ENCODE data around the gene SLC25A29.
"Not testable (repeated sequence)": the region's sequence is repeated elsewhere in the genome, so short reads cannot be mapped to it uniquely, and the experiment has no call there.

SLC25A29 gene

GRCh38 chr14:100309028-100309737 lies 2.9 kb upstream of the SLC25A29 start:
- no peak for DNase-seq

- DNase-seq: not testable (repeated sequence)
Measured at GRCh38 chr14:100308427-100308792, 2.2 kb upstream of the SLC25A29 start.

- DNase-seq: no peak
Measured at GRCh38 chr14:100307766-100308426, 1.7 kb upstream of the SLC25A29 start.

DNA sequence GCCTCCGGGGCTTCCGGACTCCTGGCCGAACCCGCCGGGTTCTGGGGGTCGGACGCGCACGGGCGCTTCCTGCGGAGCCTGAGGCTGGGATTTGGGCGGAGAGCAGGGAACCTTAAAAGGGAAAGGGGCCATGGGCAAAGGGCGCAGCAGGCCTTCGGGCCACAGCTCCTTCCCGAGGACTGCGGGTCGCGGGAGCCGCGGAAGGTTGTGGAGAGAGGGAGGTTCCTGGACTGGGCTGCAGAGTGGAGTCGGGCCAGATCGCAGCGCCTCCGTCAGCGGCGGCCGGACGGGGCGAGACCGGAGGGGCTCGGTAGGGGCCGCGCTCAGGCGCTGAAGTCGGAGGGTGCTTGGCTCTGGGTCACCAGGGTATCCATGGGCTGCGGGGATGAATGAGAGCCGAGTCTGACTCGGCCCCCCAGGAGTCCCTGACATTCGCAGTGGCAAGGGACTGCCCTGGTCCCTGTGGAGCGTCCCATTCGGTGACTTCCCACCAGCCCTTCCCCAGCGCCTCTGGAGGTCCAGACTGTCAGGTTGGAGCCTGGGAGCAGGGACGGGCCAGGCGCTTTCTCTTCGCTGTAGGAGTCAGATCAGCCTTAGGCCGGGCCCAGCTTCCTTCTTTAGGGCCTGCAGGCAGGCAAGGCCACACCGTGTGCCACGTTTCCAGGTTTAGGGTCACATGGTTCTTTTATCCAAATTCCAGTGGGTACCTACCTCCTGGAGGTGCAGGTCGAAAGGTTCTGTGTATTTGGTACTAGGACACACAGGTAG lies 938 bp upstream of the SLC25A29 start:
- DNase-seq: no peak

GRCh38 chr14:100305324-100306100 lies 732 bp downstream of the SLC25A29 start:
- no peak for DNase-seq

GRCh38 chr14:100304825-100305323 lies 1.4 kb downstream of the SLC25A29 start:
- DNase-seq: no peak

DNA sequence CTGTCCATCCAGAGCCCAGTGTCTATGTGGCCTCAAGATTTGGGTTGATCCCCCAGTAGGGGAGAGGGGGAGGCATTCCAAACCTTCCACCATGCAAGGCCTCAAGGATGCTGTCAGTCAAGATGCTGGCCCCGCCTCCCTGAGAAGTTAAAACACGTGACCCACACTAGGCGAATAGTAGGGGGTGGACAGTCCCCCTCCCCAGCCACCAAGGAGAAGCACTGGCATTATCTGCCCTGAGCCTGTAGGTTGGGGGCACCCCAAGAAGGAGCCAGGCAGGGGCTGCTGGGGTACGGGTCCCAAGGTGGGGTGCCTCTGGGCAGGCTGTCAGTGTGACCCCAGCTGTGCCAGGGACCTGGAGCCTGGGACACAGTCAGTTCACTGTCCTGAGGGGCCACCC lies 2.3 kb downstream of the SLC25A29 start:
- DNase-seq: no peak

GRCh38 chr14:100303179-100303578 lies 3.1 kb downstream of the SLC25A29 start:
- no peak for DNase-seq

- no peak for DNase-seq
Measured at GRCh38 chr14:100302616-100303015, 3.6 kb downstream of the SLC25A29 start.

GRCh38 chr14:100299238-100299560 lies 7.0 kb downstream of the SLC25A29 start:
- no peak for DNase-seq

DNA sequence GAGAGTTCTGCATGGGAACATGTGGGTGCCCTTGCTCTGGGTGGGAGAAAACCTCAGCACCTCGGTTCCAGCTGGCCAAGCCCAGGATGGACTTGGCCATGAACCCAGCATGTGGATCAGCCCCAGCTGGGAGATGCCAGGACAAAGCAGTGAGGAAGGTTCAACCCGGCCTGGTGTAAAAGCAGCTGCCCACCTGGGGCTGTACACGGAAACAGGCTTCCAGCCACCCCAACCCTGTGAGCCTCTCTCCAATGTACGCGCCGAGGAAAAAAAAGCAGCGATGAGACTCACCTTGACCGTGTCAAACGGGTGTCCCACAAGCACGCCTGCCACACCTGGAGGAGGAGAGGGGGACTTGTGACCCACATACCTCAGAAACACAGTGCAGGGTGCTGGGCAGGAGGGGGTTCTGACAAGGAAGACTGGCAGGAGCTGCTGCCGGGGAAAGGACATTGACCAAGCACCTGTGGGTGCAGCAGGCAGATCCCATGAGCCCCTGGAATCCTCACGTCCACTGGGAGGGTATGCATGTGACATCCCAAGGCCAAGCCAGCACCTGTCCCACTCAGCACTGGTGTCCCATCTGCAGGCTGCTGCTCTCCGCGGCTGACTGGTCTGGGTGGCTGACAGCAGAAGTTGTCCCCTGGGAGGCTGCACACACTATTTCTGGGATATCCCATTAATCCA lies 7.5 kb downstream of the SLC25A29 start:
- DNase-seq: no peak

- DNase-seq: no peak
Measured at GRCh38 chr14:100297320-100298300, 8.6 kb downstream of the SLC25A29 start.

DNA sequence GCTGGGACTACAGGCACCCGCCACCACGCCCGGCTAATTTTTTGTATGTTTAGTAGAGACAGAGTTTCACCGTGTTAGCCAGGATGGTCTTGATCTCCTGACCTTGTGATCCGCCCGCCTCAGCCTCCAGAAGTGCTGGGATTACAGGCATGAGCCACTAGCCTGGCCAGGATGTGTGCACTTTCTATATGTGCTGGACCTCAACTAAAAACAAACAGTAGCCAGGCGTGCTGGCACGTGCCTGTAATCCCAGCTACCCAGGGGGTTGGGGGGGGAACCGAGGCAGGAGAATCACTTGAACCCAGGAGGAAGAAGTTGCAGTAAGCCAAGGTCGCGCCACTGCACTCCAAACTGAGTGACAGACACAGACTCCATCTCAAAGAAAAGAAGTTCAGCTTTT lies 9.5 kb downstream of the SLC25A29 start:
- not testable (repeated sequence) for DNase-seq

DNA sequence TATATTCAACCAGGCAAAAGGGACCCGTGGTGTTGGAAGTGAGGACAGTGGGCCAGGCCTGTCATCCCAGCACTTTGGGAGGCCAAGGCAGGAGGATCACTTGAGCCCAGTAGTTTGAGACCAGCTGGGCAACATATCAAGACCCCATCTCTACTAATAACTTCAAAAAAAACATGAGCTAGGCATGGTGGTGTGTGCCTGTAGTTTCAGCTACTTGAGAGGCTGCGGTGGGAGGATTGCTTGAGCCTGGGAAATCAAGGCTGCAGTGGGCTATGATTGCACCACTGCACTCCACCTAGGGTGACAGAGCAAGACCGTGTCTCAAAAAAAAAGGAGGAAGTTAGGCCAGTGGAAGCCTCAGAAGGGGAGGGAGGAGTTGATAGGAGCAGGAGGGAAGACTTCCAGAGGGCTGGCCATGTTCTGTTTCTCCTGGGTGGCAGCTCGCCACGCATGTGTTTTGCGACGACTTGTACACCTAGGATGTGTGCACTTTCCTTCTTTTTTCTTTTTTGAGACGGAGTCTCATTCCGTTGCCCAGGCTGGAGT lies 10.1 kb downstream of the SLC25A29 start:
- DNase-seq: no peak

GRCh38 chr14:100295376-100296105 lies 10.7 kb downstream of the SLC25A29 start:
- no peak for DNase-seq

DNA sequence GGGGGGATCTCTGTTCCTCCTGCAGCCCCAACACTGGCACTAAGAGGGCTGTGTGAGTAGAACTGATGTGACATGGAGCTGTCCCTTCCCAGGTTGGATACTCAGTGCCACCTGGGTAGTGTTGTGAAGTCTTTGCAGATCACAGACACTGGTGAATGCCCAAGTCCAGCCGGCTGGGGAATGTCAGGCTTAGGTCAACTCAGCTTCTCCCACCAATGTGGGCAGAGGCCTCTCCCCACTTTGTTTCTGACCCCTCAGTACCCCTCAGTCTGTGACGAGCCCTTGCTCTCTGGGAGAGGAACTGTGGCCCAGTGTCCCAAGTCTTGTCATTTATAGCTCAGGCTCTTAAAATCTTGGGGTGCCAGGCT lies 11.3 kb downstream of the SLC25A29 start:
- no peak for DNase-seq

- DNase-seq: no peak
Measured at GRCh38 chr14:100294213-100294962, 11.9 kb downstream of the SLC25A29 start.

DNA sequence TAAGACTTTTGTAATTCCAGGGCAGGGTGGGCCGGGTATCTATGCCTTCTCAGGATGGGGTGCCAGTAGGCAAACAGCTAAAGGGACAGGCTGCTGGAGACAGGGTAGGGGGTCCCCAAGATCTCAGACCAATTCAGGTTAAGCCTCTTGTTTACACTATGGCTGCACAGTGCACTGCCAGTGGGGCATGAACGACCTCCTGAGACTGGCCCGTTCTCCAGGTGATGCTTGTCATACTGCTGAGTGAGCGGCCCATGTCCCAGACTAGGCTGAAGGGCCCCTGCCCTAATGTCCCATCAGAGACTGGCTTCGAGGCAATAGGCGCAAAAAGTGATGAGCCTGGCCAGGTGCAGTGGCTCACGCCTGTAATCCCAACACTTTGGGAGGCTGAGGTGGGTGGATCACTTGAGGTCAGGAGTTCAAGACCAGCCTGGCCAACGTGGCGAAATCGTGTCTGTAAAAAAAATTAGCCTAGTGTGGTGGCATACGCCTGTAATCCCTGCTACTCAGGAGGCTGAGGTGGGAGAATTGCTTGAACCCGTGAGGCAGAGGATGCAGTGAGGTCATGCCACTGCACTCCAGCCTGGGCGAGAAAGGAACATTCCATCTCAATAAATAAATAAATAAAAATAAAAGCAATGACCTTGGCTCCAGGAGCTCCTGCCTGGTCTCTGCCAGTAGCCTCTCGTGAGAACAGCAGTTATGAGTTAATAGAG lies 12.6 kb downstream of the SLC25A29 start:
- DNase-seq: no peak
